ENCODE results near the gene C20orf144. TPM values are rescaled to one million over a fixed set of nuclear protein-coding genes. Genes with fewer than 3 reads are reported as not detected.
A peak's percentile ranks its signal among the peaks of the same experiment; 100 is the strongest.

C20orf144 gene
- total RNA-seq, 1 donor from 2014 or later, result 0.13 TPM

DNA sequence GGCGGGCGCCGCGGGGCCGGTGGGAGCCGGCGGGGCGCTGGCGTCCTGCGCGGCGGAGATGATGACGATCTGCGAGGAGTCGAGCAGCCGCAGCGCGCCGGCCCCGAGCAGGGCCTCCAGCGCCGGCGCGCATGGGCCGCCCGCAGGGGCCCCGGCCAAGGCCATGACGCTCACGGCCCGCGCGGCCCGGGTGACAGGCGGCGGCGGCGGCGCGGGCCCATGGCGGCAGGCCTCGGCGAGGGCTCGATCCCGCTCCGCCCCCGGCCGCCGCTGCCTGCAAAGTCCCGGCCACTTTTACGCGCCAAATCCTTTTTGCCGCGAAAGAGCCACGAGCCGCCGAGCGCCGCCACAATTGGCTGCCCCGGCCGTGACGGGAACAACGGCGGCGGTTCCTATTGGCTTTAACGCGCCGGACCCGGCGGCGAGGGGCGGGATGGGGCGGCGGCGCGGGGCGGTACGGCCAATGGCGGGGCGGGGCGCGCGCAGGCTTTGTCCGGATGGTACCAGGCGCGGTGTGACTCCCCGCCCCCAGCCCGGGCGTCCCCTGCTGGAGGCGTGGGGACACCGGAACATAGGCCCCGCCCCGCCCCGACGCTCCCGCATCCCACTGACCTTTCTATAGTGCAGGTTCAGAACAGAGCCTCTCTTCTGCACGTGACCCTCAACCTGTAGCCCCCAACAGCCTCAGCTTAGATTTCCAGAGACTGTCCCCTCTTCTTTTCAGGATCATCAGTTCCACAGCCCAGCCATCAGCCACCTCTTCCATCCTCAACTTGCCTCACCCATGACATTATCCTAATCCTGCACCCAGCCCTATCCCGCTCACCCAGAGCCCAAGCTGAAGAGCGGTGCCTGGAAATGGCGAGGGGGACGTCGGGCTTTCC lies 24.2 kb downstream of the C20orf144 start, which contains the start of gene E2F1:
E2F1 (minus strand) TSS at position 286 of the 884 bp plus-strand sequence; CDS start at position 165, 121 bp downstream.
- H3K36me3 Mint-ChIP-seq (ENCODE audit: unreplicated experiment), result no peaks in the 10 kb centered on the region
- peak within 1 kb of the TSS; percentile 88 for H3K4me3 Mint-ChIP-seq (ENCODE audit: unreplicated experiment)
- TF ChIP-seq, protein P1, sequence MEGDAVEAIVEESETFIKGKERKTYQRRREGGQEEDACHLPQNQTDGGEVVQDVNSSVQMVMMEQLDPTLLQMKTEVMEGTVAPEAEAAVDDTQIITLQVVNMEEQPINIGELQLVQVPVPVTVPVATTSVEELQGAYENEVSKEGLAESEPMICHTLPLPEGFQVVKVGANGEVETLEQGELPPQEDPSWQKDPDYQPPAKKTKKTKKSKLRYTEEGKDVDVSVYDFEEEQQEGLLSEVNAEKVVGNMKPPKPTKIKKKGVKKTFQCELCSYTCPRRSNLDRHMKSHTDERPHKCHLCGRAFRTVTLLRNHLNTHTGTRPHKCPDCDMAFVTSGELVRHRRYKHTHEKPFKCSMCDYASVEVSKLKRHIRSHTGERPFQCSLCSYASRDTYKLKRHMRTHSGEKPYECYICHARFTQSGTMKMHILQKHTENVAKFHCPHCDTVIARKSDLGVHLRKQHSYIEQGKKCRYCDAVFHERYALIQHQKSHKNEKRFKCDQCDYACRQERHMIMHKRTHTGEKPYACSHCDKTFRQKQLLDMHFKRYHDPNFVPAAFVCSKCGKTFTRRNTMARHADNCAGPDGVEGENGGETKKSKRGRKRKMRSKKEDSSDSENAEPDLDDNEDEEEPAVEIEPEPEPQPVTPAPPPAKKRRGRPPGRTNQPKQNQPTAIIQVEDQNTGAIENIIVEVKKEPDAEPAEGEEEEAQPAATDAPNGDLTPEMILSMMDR (IDR thresholded peaks at IDR 0.05), result peak; percentile 50
- peaks cover 26% of the 10 kb centered on the region for H3K4me1 Mint-ChIP-seq (ENCODE audit: unreplicated experiment)
- no peaks in the 10 kb centered on the region for H3K9me3 Mint-ChIP-seq (ENCODE audit: unreplicated experiment)
- no peaks in the 10 kb centered on the region for H3K27me3 Mint-ChIP-seq (ENCODE audit: unreplicated experiment)
- H3K27ac Mint-ChIP-seq (ENCODE audit: unreplicated experiment), result peak within 1 kb of the TSS; percentile 60
- DNase-seq (ENCODE audit: extremely low spot score, unreplicated experiment), result peak; percentile 98

DNA sequence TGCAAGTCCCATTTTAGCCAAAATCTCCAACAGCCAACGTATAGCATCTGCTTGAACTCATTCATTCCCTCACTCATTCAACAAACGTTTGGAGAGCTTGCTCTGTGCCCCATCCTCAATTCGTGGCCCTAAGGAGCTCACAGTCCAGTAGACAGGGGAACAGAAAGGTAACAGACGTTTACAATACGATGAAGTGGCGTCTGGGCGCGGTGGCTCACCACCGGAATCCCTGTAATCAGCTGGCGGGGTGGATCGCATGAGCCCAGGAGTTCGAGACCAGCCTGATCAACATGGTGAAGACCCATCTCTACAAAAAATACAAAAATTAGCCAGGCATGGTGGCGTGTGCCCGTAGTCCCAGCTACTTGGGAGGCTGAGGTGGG lies 24.8 kb downstream of the C20orf144 start:
- no peak for DNase-seq (ENCODE audit: extremely low spot score, unreplicated experiment)
- H3K36me3 Mint-ChIP-seq (ENCODE audit: unreplicated experiment), result no peaks in the 10 kb centered on the region
- TF ChIP-seq, protein P1 (IDR thresholded peaks at IDR 0.05), result no peak
- H3K9me3 Mint-ChIP-seq (ENCODE audit: unreplicated experiment), result no peaks in the 10 kb centered on the region
- H3K4me3 Mint-ChIP-seq (ENCODE audit: unreplicated experiment), result peak overlapping the region; percentile 88
- H3K4me1 Mint-ChIP-seq (ENCODE audit: unreplicated experiment), result peaks cover 20% of the 10 kb centered on the region
- H3K27ac Mint-ChIP-seq (ENCODE audit: unreplicated experiment), result peak overlapping the region; percentile 60
- no peaks in the 10 kb centered on the region for H3K27me3 Mint-ChIP-seq (ENCODE audit: unreplicated experiment)

DNA sequence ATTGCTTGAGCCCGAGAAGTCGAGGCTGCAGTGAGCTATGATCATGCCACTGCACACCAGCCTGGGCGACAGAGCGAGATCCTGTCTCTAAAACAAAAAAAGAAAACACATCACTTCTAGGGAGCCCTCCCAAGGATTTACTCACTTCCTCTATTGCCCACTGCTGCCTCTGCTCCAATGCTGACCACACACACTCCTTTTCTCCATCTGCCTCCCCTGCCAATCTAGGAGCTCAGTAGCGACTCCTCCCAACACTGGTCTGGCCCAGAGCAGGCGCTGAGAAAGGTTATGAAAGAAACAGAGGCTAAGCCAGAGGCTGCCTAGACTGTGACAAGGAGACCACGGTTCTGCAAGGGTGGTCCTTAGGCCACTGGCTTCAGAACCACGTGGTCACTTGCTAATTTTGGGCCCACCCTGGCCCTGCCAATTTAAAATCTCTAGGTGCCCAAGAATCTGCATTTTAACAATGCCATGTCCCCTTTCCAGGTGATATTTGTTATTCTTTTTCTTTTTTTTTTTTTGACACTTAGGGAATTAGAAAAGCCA lies 25.3 kb downstream of the C20orf144 start:
- Mint-ChIP-seq H3K27me3 (ENCODE audit: unreplicated experiment) (no peaks in the 10 kb centered on the region), H3K27ac (ENCODE audit: unreplicated experiment) (peak overlapping the region; percentile 28), H3K4me3 (ENCODE audit: unreplicated experiment) (no peak overlapping the region), H3K36me3 (ENCODE audit: unreplicated experiment) (no peaks in the 10 kb centered on the region), H3K4me1 (ENCODE audit: unreplicated experiment) (peaks cover 18% of the 10 kb centered on the region), H3K9me3 (ENCODE audit: unreplicated experiment) (no peaks in the 10 kb centered on the region)
- no peak for DNase-seq (ENCODE audit: extremely low spot score, unreplicated experiment)
- TF ChIP-seq, protein P1 (IDR thresholded peaks at IDR 0.05), result no peak

DNA sequence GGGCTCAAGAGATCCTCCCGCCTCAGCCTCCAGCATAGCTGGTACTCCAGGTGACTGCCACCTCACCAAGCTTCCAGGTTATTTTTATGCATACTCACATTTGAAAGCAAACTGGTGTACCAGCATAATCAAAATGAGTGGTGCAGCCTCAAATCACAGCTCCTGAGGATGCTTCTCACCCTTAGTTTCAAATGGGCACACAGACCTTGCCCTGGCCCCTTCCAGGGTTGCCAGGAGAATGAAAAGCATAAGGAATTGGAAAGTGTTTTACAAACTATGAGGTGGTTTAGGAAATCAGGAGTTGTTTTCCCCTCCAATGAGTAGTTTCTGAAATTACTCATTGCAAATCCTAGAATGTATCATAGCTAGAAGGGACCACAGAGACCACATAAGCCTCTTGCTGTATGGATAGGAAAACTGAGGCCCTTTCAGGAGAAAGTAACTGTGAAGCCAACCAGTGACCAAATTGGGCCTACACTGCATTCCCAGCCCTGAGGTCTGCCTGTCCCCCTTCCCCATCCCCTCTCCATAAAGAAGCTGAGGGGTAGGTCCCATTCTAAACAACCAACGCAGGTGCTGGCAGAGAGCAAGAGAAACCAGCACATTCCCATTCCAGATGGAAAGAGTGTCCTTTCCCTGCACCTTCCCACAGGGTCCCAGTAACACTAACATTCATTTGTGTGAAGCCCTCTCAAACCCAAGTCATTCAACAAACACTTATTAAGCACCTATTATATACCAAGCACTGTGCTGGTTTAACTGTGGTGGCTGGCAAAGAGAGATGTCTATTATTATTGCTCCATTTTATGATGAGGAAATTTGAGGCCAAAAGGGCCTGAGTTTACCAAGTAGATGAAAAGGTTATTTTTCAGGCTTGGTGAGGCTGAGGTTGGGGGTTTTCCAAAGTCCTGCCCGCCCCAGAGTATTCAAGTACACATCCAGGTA lies 26.1 kb downstream of the C20orf144 start:
- TF ChIP-seq, protein P1 (IDR thresholded peaks at IDR 0.05), result no peak
- H3K9me3 Mint-ChIP-seq (ENCODE audit: unreplicated experiment), result no peaks in the 10 kb centered on the region
- no peak for DNase-seq (ENCODE audit: extremely low spot score, unreplicated experiment)
- no peak overlapping the region for H3K4me3 Mint-ChIP-seq (ENCODE audit: unreplicated experiment)
- H3K27me3 Mint-ChIP-seq (ENCODE audit: unreplicated experiment), result no peaks in the 10 kb centered on the region
- H3K4me1 Mint-ChIP-seq (ENCODE audit: unreplicated experiment), result peaks cover 15% of the 10 kb centered on the region
- H3K36me3 Mint-ChIP-seq (ENCODE audit: unreplicated experiment), result no peaks in the 10 kb centered on the region
- H3K27ac Mint-ChIP-seq (ENCODE audit: unreplicated experiment), result no peak overlapping the region
